Calu3 (cell line): Measurements from ENCODE around the gene ZNF749. TPM values are rescaled to one million over a fixed set of nuclear protein-coding genes. Genes with fewer than 3 reads are reported as not detected.

Source experiments
- BruUV-seq: library from RNA; stranded (reverse); fragments of 400-500 nt; replicated peaks from 2 replicates; lab custom pipeline; 2021; lab: Mats Ljungman, UMichigan
- CTCF ChIA-PET: fragments of 300-600 bp; sonication (Branson Sonifier 250); formaldehyde crosslinking; loops from one replicate; lab custom pipeline; 2022; ENCODE audit warnings: antibody characterized with exemption; lab: Charles Lee
- DNase-seq: peaks from one replicate; pipeline ENCODE4 v3.0.0; 2022
- H3K27ac Mint-ChIP-seq: one replicate; pipeline ENCODE4 v1.8.0; 2022; ENCODE audit warnings: mixed read lengths; ENCODE audit not compliant: unreplicated experiment
- H3K27me3 Mint-ChIP-seq: one replicate; pipeline ENCODE4 v1.8.0; 2022; ENCODE audit warnings: mixed read lengths; ENCODE audit not compliant: unreplicated experiment
- H3K36me3 Mint-ChIP-seq: one replicate; pipeline ENCODE4 v1.8.0; 2022; ENCODE audit warnings: mild to moderate bottlenecking, moderate library complexity, mixed read lengths; ENCODE audit not compliant: insufficient read depth, unreplicated experiment
- H3K4me1 Mint-ChIP-seq: one replicate; pipeline ENCODE4 v1.8.0; 2022; ENCODE audit warnings: mild to moderate bottlenecking, low read depth, mixed read lengths; ENCODE audit not compliant: unreplicated experiment
- H3K4me3 Mint-ChIP-seq: one replicate; pipeline ENCODE4 v1.8.0; 2022; ENCODE audit warnings: mild to moderate bottlenecking, low read depth, moderate library complexity, mixed read lengths; ENCODE audit not compliant: unreplicated experiment
- H3K9me3 Mint-ChIP-seq: one replicate; pipeline ENCODE4 v1.8.0; 2022; ENCODE audit warnings: low read depth, mixed read lengths; ENCODE audit not compliant: unreplicated experiment
- intact Hi-C: fragments of 100-400 bp; cut with micrococcal nuclease; formaldehyde crosslinking; loops from one replicate; pipeline ENCODE4 v1.10.0; 2022; ENCODE audit not compliant: unreplicated experiment
- total RNA-seq: library from RNA; stranded (reverse); gene quantifications from 2 replicates; pipeline ENCODE4 v1.2.3, GENCODE V29; 2022
- TF ChIP-seq, protein P1 (sequence below): fragments of 200-600 bp; IDR thresholded peaks from one replicate; pipeline ENCODE4 v1.8.0; 2022; ENCODE audit warnings: antibody characterized with exemption; ENCODE audit not compliant: unreplicated experiment

Gene ZNF749
- total RNA-seq, 1 experiment from 2014 or later = 20.4 TPM

DNA sequence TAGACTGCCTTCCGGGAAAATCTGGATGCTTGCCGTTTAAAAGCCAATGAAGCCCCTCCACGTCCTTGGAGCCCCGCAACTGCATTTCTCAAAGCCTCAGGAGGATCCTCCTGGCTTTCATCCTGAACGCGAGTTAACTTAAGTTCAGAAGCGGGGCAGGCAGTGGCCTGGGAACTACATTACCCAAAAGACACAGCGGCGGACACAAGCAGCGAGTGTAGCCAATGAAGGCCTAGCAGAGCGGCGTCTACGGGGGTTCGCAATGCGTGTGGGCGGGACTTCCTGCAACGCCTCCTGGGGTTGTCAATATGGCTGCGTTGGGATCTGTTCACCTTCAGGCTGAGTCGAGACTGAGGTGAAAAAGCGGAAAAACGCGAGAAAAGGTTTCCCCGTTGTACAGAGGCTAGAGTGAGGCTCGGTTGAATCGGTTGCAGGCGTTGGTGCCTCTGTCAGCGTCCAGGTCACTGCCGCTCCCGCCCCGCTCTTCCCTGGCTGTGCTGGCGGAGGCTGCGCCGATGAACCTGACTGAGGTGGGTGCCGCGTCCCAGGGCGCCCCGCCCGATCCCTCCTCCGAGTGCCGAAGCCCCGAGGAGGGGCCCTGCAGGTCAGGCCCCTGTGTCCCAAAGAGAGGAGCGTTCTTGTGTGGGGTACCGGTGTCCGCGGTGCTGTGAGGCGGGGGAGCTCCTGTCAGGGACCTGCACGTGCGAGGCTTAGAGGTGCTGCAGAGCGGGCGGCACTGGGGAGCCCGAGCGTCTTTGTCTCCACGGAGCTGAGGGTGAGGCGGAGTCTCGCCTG, 24.1 kb upstream of the ZNF749 start, which contains the start of gene ZNF17:
Gene ZNF17, plus strand, starts transcription at position 285 of the 795 bp plus-strand sequence. CDS start 2,455 bp downstream, outside the sequence.
- Mint-ChIP-seq H3K4me1 (peaks cover 10% of the 10 kb centered on the region), H3K36me3 (peaks cover 21% of the 10 kb centered on the region), H3K4me3 (peak within 1 kb of the TSS; percentile 99), H3K27ac (peak within 1 kb of the TSS; percentile 65), H3K27me3 (no peaks in the 10 kb centered on the region), H3K9me3 (peaks cover 21% of the 10 kb centered on the region)
- TSS peak; percentile 44 for BruUV-seq
- TF ChIP-seq, protein P1, sequence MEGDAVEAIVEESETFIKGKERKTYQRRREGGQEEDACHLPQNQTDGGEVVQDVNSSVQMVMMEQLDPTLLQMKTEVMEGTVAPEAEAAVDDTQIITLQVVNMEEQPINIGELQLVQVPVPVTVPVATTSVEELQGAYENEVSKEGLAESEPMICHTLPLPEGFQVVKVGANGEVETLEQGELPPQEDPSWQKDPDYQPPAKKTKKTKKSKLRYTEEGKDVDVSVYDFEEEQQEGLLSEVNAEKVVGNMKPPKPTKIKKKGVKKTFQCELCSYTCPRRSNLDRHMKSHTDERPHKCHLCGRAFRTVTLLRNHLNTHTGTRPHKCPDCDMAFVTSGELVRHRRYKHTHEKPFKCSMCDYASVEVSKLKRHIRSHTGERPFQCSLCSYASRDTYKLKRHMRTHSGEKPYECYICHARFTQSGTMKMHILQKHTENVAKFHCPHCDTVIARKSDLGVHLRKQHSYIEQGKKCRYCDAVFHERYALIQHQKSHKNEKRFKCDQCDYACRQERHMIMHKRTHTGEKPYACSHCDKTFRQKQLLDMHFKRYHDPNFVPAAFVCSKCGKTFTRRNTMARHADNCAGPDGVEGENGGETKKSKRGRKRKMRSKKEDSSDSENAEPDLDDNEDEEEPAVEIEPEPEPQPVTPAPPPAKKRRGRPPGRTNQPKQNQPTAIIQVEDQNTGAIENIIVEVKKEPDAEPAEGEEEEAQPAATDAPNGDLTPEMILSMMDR = no peak
- peak; percentile 94 for DNase-seq
- CTCF ChIA-PET = no interaction called here
- intact Hi-C loops = loop anchor here (1.0 kb wide), 1 partner anchor 22 kb away; the partner anchor contains the start of gene ZNF548

DNA sequence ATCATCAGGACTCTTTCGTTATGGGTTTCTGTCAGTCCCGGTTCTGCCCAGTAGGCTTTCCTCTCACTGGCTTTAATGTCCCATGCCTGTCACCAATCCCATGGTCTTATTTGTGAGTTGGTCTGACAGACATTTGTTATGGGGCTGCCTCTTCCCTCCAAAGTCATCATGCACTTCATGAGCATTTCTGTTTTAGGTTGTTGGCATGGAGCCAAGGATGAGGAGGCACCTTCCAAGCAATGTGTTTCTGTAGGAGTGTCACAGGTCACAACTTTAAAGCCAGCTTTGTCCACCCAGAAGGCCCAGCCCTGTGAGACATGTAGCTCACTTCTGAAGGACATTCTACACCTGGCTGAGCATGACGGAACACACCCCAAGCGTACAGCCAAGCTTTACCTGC, 15.7 kb upstream of the ZNF749 start:
- Mint-ChIP-seq H3K4me3 (no peak overlapping the region), H3K27me3 (no peaks in the 10 kb centered on the region), H3K36me3 (peaks cover 43% of the 10 kb centered on the region), H3K4me1 (no peaks in the 10 kb centered on the region), H3K27ac (no peak overlapping the region), H3K9me3 (peaks cover 28% of the 10 kb centered on the region)
- no TSS peak for BruUV-seq
- CTCF ChIA-PET = interaction anchor here (0.5 kb wide), 1 partner anchor 72 kb away, joined by 12 read pairs; no protein-coding TSS in a partner anchor
- intact Hi-C loops = no loop called here
- no peak for DNase-seq
- TF ChIP-seq, protein P1 = no peak

DNA sequence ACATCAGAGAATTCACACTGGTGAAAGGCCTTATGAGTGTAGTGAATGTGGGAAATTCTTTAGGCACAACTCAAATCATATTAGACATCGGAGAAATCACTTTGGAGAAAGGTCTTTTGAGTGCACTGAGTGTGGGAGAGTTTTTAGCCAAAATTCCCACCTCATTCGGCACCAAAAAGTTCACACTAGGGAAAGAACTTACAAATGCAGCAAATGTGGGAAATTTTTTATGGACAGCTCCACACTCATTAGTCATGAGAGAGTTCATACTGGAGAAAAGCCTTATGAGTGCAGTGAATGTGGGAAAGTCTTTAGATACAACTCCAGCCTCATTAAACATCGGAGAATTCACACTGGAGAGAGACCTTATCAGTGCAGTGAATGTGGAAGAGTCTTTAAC, 14.1 kb upstream of the ZNF749 start:
- H3K27ac Mint-ChIP-seq = no peak overlapping the region
- H3K9me3 Mint-ChIP-seq = peaks cover 20% of the 10 kb centered on the region
- peaks cover 50% of the 10 kb centered on the region for H3K36me3 Mint-ChIP-seq
- TF ChIP-seq, protein P1 = no peak
- H3K27me3 Mint-ChIP-seq = no peaks in the 10 kb centered on the region
- DNase-seq = no peak
- H3K4me1 Mint-ChIP-seq = no peaks in the 10 kb centered on the region
- CTCF ChIA-PET = no interaction called here
- BruUV-seq = TSS peak; percentile 15
- intact Hi-C loops = no loop called here
- H3K4me3 Mint-ChIP-seq = no peak overlapping the region

DNA sequence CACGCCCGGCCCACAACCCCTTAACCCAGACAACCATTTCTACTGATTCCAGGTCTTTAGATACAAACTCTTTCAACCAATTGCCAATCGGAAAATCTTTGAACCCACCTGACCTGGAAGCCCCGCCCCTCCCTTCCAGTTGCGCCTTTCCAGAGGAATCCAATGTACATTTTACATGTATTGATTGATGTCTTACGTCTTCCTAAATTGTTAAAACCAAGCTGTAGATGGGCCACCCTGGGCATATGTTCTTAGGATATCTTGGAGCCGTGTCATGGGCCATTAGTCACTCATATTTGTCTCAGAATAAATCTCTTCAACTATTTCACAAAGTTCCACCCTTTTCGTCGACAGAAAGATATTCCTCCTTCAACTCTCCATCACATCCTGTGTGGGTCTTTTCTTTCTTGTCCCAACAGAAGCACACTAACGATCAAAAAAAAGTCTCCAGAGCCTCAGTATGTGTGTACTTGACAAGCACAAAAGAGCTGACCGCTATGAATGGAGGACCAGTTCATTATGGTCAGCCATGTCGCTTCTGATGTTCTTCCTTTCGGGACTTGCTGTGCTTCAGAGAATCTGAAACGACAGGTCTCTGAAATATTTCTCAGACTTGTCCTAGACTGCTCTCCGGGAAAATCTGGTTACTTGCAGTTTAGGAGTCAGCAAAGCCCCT, 601 bp upstream of the ZNF749 start:
- TSS peak; percentile 89 for BruUV-seq
- peaks cover 21% of the 10 kb centered on the region for H3K36me3 Mint-ChIP-seq
- CTCF ChIA-PET = interaction anchor here (1.0 kb wide), 1 partner anchor 45 kb away, joined by 3 read pairs; the partner anchor contains the start of gene ZNF548

More for the DNA sequence above, 601 bp upstream of the ZNF749 start:
- H3K9me3 Mint-ChIP-seq = peaks cover 10% of the 10 kb centered on the region
- no peaks in the 10 kb centered on the region for H3K27me3 Mint-ChIP-seq
- TF ChIP-seq, protein P1 = no peak
- peak overlapping the region; percentile 94 for H3K4me3 Mint-ChIP-seq
- intact Hi-C loops = loop anchor here (10.0 kb wide), 1 partner anchor 570 kb away; the partner anchor contains the start of gene ZNF606
- peaks cover 21% of the 10 kb centered on the region for H3K4me1 Mint-ChIP-seq
- no peak for DNase-seq
- H3K27ac Mint-ChIP-seq = peak overlapping the region; percentile 69
